HG02973 (cell line): ENCODE measurements around the gene YIPF1.
"Not testable (repeated sequence)": the region's sequence is repeated elsewhere in the genome, so short reads cannot be mapped to it uniquely, and the experiment has no call there.

ENCODE experiments used
- ATAC-seq: cut with Tn5 transposase; IDR thresholded peaks from one replicate; pipeline ENCODE4 v1.9.1; 2021; ENCODE audit warnings: moderate library complexity; ENCODE audit not compliant: unreplicated experiment

The YIPF1 gene

GRCh38 chr1:53847980-53848379 is 41.6 kb downstream of the YIPF1 start:
- no peak for ATAC-seq

- no peak for ATAC-seq
Observed at GRCh38 chr1:53842347-53842746, 47.2 kb downstream of the YIPF1 start.

GRCh38 chr1:53838654-53838974 is 51.0 kb downstream of the YIPF1 start:
- no peak for ATAC-seq

- ATAC-seq = peak; percentile 82
Observed at GRCh38 chr1:53837924-53838653, 51.5 kb downstream of the YIPF1 start, which contains the start of gene NDC1. NDC1 (minus strand) TSS chr1:53838296; CDS start chr1:53838261, 35 bp downstream.

- no peak for ATAC-seq
Observed at GRCh38 chr1:53837646-53837923, 52.0 kb downstream of the YIPF1 start.

- ATAC-seq = no peak
Observed at GRCh38 chr1:53835491-53835890, 54.1 kb downstream of the YIPF1 start.

- no peak for ATAC-seq
Observed at GRCh38 chr1:53834776-53835175, 54.8 kb downstream of the YIPF1 start.

GRCh38 chr1:53833393-53833792 is 56.2 kb downstream of the YIPF1 start:
- no peak for ATAC-seq

- no peak for ATAC-seq
Observed at GRCh38 chr1:53826367-53826766, 63.2 kb downstream of the YIPF1 start.

- ATAC-seq = no peak
Observed at GRCh38 chr1:53825306-53825705, 64.3 kb downstream of the YIPF1 start.

GRCh38 chr1:53822931-53823330 is 66.7 kb downstream of the YIPF1 start:
- no peak for ATAC-seq

- ATAC-seq = no peak
Observed at GRCh38 chr1:53821380-53821779, 68.2 kb downstream of the YIPF1 start.

- ATAC-seq = no peak
Observed at GRCh38 chr1:53819387-53819786, 70.2 kb downstream of the YIPF1 start.

- ATAC-seq = not testable (repeated sequence)
Observed at GRCh38 chr1:53816584-53816983, 73.0 kb downstream of the YIPF1 start.

GRCh38 chr1:53815484-53815883 is 74.1 kb downstream of the YIPF1 start:
- ATAC-seq = not testable (repeated sequence)

- no peak for ATAC-seq
Observed at GRCh38 chr1:53811414-53811851, 78.2 kb downstream of the YIPF1 start.

- ATAC-seq = no peak
Observed at GRCh38 chr1:53810497-53810896, 79.1 kb downstream of the YIPF1 start.

- ATAC-seq = no peak
Observed at GRCh38 chr1:53810007-53810406, 79.6 kb downstream of the YIPF1 start.

GRCh38 chr1:53807916-53808315 is 81.7 kb downstream of the YIPF1 start:
- no peak for ATAC-seq

- ATAC-seq = no peak
Observed at GRCh38 chr1:53804791-53805505, 84.6 kb downstream of the YIPF1 start.

GRCh38 chr1:53804181-53804580 is 85.4 kb downstream of the YIPF1 start:
- no peak for ATAC-seq
